OCI-LY1 (cell line): Measurements from ENCODE around the gene CXADR.
"Not testable (repeated sequence)": the region's sequence is repeated elsewhere in the genome, so short reads cannot be mapped to it uniquely, and the experiment has no call there.

Source experiments
- H2AFZ ChIP-seq: fragments of 200-600 bp; sonication (generic), shearing (Covaris generic); 2 replicates; pipeline ENCODE4 v1.6.0; 2014; ENCODE audit warnings: antibody characterized with exemption, mild to moderate bottlenecking, low read length
- H3F3A ChIP-seq: fragments of 200-600 bp; sonication (generic), shearing (Covaris generic); 2 replicates; pipeline ENCODE4 v1.6.0; 2014; ENCODE audit warnings: mild to moderate bottlenecking, antibody characterized with exemption, low read length, moderate library complexity; ENCODE audit not compliant: insufficient read depth
- H3K27ac ChIP-seq: fragments of 200-600 bp; sonication (generic); 2 replicates; pipeline ENCODE4 v1.5.1; 2014; ENCODE audit warnings: low read length, mixed run types, mild to moderate bottlenecking, low read depth; ENCODE audit not compliant: poor library complexity, severe bottlenecking
- H3K27me3 ChIP-seq: fragments of 200-600 bp; sonication (generic); 2 replicates; pipeline ENCODE4 v1.6.0; 2014; ENCODE audit warnings: antibody characterized with exemption, mild to moderate bottlenecking, low read length, moderate library complexity; ENCODE audit not compliant: insufficient read depth
- H3K36me3 ChIP-seq: fragments of 200-600 bp; sonication (generic); 2 replicates; pipeline ENCODE4 v1.6.1; 2014; ENCODE audit warnings: mild to moderate bottlenecking, antibody characterized with exemption, low read length, moderate library complexity, mixed read lengths; ENCODE audit not compliant: insufficient read depth
- H3K4me1 ChIP-seq: fragments of 200-600 bp; sonication (generic); 2 replicates; pipeline ENCODE4 v1.5.1; 2014; ENCODE audit warnings: mild to moderate bottlenecking, low read length, moderate library complexity; ENCODE audit not compliant: insufficient read depth, severe bottlenecking
- H3K4me2 ChIP-seq: fragments of 200-600 bp; sonication (generic), shearing (Covaris generic); 2 replicates; pipeline ENCODE4 v1.6.1; 2014; ENCODE audit warnings: low read length
- H3K4me3 ChIP-seq: fragments of 200-600 bp; sonication (generic); 2 replicates; pipeline ENCODE4 v1.5.1; 2014; ENCODE audit warnings: low read length, low read depth, mild to moderate bottlenecking, mixed read lengths; ENCODE audit not compliant: poor library complexity, severe bottlenecking
- H3K79me2 ChIP-seq: fragments of 200-600 bp; shearing (Covaris generic); 2 replicates; pipeline ENCODE4 v1.6.1; 2016; ENCODE audit warnings: mixed run types, low read length, mixed read lengths; ENCODE audit not compliant: insufficient read depth
- H3K9ac ChIP-seq: fragments of 200-600 bp; sonication (generic), shearing (Covaris generic); 2 replicates; pipeline ENCODE4 v1.6.1; 2014; ENCODE audit warnings: mild to moderate bottlenecking, low read length, mixed read lengths
- H3K9me2 ChIP-seq: fragments of 200-600 bp; sonication (generic), shearing (Covaris generic); 2 replicates; pipeline ENCODE4 v1.6.1; 2014; ENCODE audit warnings: low read depth, mild to moderate bottlenecking, low read length, mixed read lengths
- H3K9me3 ChIP-seq: fragments of 200-600 bp; shearing (Covaris generic); 2 replicates; pipeline ENCODE4 v1.6.1; 2014; ENCODE audit warnings: low read length, mixed read lengths
- H4K20me1 ChIP-seq: fragments of 200-600 bp; sonication (generic), shearing (Covaris generic); 2 replicates; pipeline ENCODE4 v1.6.0; 2016; ENCODE audit warnings: mild to moderate bottlenecking, low read length; ENCODE audit not compliant: insufficient read depth
- EZH2 ChIP-seq: fragments of 200-600 bp; sonication (generic), shearing (Covaris generic); IDR thresholded peaks from 2 replicates; pipeline ENCODE4 v1.8.0; 2017; ENCODE audit warnings: borderline replicate concordance, mixed run types, mild to moderate bottlenecking, antibody characterized with exemption, low read length, moderate library complexity, mixed read lengths
- TF ChIP-seq, protein P1 (sequence below): fragments of 200-600 bp; sonication (generic), shearing (Covaris generic); IDR thresholded peaks from 2 replicates; pipeline ENCODE4 v1.5.1; 2017; ENCODE audit warnings: mild to moderate bottlenecking, antibody characterized with exemption, low read length, moderate library complexity, mixed read lengths

The CXADR gene

DNA sequence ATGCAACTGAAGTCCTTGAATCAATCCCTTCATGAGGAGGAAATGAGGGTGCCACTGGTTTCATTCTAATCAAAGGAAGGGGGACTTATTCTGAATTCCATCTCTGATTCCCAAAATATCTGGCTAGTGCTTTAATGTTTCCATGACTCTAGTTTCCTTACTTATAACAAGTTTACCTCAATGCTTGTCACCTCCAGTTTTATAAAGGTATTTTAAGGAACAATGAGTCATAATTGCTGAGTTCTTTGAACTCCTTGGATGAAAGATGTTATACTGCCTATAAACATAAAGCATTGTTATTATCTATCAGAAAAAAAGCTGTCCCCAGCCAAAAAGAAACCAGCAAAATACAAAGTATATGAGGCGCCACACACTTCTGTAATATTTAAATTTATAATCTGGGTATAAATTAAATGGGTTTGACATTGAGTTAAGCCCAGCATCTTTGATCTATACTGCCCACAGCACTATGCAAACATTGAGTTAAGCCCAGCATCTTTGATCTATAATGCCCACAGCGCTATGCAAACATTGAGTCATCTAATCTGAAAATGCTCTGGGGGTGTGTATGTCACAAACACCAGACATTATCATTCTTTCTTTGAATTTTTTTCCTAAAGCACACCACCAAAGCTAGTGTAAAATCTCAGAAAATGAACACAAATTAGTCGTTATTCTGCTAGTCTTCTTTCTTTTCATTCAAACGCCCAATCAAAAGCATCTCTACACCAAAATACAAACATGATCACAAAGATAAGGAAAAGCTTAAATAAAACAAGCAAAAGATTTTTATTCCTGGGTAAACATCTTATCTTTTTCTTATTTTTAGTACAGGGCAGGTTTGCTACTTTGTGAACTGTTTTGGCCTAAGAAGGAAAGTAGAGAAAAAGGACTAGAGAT lies 11.5 kb upstream of the CXADR start:
- no peaks in the 10 kb centered on the region for H3F3A ChIP-seq
- no peaks in the 10 kb centered on the region for H3K36me3 ChIP-seq
- no peak overlapping the region for H2AFZ ChIP-seq
- no peak overlapping the region for H3K4me3 ChIP-seq
- no peaks in the 10 kb centered on the region for H3K9me2 ChIP-seq
- H3K27ac ChIP-seq: no peak overlapping the region
- H3K4me1 ChIP-seq: no peaks in the 10 kb centered on the region
- H3K27me3 ChIP-seq: no peaks in the 10 kb centered on the region
- no peaks in the 10 kb centered on the region for H4K20me1 ChIP-seq
- no peak overlapping the region for H3K4me2 ChIP-seq
- no peaks in the 10 kb centered on the region for H3K9me3 ChIP-seq
- H3K79me2 ChIP-seq: no peaks in the 10 kb centered on the region
- no peak overlapping the region for H3K9ac ChIP-seq
- TF ChIP-seq, protein P1, sequence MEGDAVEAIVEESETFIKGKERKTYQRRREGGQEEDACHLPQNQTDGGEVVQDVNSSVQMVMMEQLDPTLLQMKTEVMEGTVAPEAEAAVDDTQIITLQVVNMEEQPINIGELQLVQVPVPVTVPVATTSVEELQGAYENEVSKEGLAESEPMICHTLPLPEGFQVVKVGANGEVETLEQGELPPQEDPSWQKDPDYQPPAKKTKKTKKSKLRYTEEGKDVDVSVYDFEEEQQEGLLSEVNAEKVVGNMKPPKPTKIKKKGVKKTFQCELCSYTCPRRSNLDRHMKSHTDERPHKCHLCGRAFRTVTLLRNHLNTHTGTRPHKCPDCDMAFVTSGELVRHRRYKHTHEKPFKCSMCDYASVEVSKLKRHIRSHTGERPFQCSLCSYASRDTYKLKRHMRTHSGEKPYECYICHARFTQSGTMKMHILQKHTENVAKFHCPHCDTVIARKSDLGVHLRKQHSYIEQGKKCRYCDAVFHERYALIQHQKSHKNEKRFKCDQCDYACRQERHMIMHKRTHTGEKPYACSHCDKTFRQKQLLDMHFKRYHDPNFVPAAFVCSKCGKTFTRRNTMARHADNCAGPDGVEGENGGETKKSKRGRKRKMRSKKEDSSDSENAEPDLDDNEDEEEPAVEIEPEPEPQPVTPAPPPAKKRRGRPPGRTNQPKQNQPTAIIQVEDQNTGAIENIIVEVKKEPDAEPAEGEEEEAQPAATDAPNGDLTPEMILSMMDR: no peak
- no peak for TF ChIP-seq EZH2

DNA sequence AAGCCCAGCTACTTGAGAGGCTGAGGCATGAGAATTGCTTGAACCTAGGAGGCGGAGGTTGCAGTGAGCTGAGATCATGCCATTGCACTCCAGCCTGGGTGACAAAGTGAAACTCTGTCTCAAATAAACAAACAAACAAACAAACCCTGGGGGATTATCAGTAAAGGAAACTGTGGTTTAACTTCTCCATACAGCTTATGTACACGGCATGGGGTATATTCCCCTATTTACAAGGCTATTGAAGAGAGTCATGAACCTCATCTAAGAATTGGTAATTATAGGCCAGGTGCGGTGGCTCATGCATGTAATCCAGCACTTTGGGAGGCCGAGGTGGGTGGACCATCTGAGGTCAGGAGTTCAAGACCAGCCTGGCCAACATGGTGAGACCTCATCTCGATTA lies 9.9 kb upstream of the CXADR start:
- H3K9me2 ChIP-seq, H3K9me3 ChIP-seq, H3K9ac ChIP-seq, H3K36me3 ChIP-seq, H3K79me2 ChIP-seq, H4K20me1 ChIP-seq, H3K4me3 ChIP-seq, H3F3A ChIP-seq, H3K4me2 ChIP-seq, H3K27me3 ChIP-seq, H3K4me1 ChIP-seq, H2AFZ ChIP-seq, H3K27ac ChIP-seq: not testable (repeated sequence)

DNA sequence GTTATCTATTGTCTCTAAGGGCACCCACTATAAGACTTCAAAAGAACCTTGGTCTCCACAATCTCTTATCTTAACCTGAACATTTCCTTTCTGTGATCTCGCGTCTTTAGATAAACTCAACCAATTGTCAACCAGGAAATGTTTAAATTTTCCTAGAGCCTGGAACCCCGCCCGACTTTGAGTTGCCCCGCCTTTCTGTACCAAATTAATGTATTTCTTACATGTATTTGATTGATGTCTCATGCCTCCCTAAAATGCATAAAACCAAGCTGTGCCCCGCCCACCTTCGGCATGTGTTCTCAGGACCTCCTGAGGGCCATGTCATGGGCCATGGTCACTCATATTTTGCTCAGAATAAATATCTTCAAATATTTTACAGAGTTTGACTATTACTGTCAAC lies 5.9 kb upstream of the CXADR start:
- Histone ChIP-seq H3F3A (no peaks in the 10 kb centered on the region), H3K27ac (no peak overlapping the region), H3K4me2 (no peak overlapping the region), H3K4me1 (no peaks in the 10 kb centered on the region), H2AFZ (no peak overlapping the region), H3K4me3 (no peak overlapping the region), H4K20me1 (no peaks in the 10 kb centered on the region), H3K36me3 (no peaks in the 10 kb centered on the region), H3K9me2 (no peaks in the 10 kb centered on the region), H3K9me3 (no peaks in the 10 kb centered on the region), H3K27me3 (no peaks in the 10 kb centered on the region), H3K79me2 (no peaks in the 10 kb centered on the region), H3K9ac (no peak overlapping the region)
- TF ChIP-seq, protein P1: no peak
- TF ChIP-seq EZH2: no peak

DNA sequence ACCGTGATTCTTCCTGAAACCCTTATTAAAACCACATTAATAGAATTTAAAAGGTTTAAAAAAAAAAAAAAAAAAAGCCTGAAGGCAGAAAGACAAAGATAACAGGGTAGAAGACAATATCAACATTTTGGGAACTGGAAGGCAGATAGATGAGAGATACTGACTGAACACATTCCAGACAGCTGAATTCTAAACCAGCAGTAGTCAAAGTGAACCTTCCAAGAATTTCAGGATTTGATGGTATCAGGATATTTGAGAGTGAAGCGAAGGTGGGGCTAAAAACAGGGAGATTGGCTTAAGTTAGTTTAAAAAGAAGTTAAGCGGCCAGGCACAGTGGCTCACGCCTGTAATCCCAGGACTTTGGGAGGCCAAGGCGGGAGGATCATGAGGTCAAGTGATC lies 5.3 kb upstream of the CXADR start:
- Histone ChIP-seq H3K4me3 (no peak overlapping the region), H3F3A (no peaks in the 10 kb centered on the region), H2AFZ (no peak overlapping the region), H3K9me3 (no peaks in the 10 kb centered on the region), H4K20me1 (no peaks in the 10 kb centered on the region), H3K4me2 (no peak overlapping the region), H3K27me3 (no peaks in the 10 kb centered on the region), H3K79me2 (no peaks in the 10 kb centered on the region), H3K36me3 (no peaks in the 10 kb centered on the region), H3K4me1 (no peaks in the 10 kb centered on the region), H3K27ac (no peak overlapping the region), H3K9me2 (no peaks in the 10 kb centered on the region), H3K9ac (no peak overlapping the region)
- TF ChIP-seq EZH2: no peak
